M059J (cell line): ENCODE results near the gene TMCO5A. TPM values are rescaled to one million over a fixed set of nuclear protein-coding genes. Genes with fewer than 3 reads are reported as not detected.

ENCODE experiments used
- DNase-seq: peaks from one replicate; pipeline ENCODE4 v3.0.0-alpha.2; 2012; ENCODE audit warnings: low read depth
- total RNA-seq: library from RNA; depleted of rRNA; stranded (reverse); fragments of >200 nt; shearing (Covaris generic); gene quantifications from 2 replicates; pipeline ENCODE4 v1.2.3, GENCODE V29; 2014

TMCO5A gene
- total RNA-seq, 1 experiment from 2014 or later = not detected

DNA sequence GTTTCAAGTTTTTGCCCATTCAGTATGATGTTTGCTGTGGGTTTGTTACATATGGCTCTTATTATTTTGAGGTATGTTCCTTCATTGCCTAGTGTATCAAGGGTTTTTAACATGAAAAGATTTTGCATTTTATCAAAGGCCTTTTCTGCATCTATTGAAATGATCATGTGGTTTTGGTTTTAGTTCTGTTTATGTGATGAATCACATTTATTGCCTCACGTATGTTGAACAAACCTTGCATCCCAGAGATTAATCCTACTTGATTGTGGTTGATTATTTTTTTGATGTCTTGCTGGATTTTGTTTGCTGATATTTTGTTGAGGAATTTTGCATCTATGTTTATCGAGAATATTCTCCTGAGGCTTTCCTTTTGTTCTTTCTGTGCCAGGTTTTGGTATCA, 39.4 kb downstream of the TMCO5A start:
- peak; percentile 10 for DNase-seq

GRCh38 chr15:37978231-37978630, 43.8 kb downstream of the TMCO5A start:
- no peak for DNase-seq

- DNase-seq = no peak
These were observed 45.4 kb downstream of the TMCO5A start for GRCh38 chr15:37979671-37980409.

DNA sequence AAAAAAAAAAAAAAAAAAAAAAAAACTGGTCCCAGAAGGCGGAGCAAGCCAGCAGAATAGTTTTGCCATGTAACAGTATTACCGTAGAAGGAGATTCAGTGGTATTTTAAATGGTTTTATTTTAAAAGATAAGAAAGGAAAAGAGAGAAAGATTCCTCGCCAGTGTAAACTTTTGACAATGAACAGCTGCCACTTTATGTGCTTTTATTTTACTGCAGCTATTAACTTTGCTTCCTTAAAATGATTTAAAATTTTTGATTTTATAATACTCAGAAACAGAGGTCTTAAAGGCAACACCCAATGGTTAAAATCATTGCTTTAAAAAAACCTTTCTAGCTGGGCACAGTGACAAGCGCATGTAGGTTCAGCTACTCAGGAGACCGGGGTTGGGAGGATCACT, 46.8 kb downstream of the TMCO5A start:
- no peak for DNase-seq

DNA sequence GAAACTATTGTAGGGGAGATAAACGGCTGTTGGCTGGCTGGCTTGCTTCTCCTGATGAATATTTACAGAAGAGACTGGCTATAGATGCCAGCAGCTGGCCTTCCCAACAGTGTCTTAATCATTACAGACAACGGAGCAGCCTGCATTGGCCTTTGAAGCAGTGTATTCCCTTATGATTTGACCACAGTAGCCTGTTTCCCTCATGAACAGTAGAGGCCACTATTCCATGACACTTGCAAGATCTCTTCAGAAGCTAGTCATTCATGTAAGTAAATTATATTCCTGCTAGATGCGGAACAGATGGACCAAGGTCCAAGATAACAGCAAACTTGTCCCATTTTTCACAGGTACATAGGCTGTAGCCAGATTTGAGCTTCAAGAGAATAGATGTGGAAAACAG, 47.3 kb downstream of the TMCO5A start:
- DNase-seq = peak; percentile 44

DNA sequence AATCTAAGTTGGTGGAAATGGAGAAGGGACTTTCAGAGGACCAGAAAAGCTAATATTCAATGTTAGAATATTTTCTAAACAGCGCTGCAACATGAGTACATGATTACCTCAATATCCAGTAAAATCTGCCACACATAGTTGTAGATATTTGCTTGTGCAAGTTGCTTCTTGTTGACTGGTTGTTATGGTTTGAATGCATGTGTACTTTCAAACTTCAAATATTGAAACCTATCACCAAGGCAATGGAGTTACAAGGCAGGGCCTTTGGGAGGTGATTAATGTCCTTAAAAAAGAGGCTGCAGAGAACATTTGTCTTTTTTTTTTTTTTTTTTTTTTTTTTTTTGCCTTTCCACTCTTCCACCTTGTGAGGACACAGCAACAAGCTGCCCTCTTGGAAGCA, 49.9 kb downstream of the TMCO5A start:
- DNase-seq = no peak

GRCh38 chr15:37995461-37996347, 61.3 kb downstream of the TMCO5A start:
- peak; percentile 70 for DNase-seq
